HL-60 (cell line): ENCODE results near the gene PTPN3.

Source experiments
- DNase-seq, 2 experiments: peaks; one replicate each; pipeline ENCODE4 v3.0.0-alpha.2; 2010 to 2020; ENCODE audit warnings: low read depth in 1 of 2, low spot score in 1 of 2
- H3K27ac ChIP-seq: fragments of 250-450 bp; sonication (Bioruptor Pico); replicated peaks from 2 replicates; pipeline ENCODE4 v1.5.1; 2020; ENCODE audit warnings: mild to moderate bottlenecking, moderate library complexity
- H3K27me3 ChIP-seq: fragments of 250-450 bp; sonication (Bioruptor Pico); 2 replicates; pipeline ENCODE4 v1.5.1; 2021; ENCODE audit warnings: mild to moderate bottlenecking, moderate library complexity; ENCODE audit not compliant: insufficient read depth, poor library complexity, severe bottlenecking
- H3K4me3 ChIP-seq: replicated peaks from 2 replicates; pipeline ENCODE4 v1.5.1; 2011; ENCODE audit warnings: mild to moderate bottlenecking, control low read depth, low read length; ENCODE audit not compliant: insufficient read depth
- CTCF ChIP-seq: IDR thresholded peaks from one replicate; pipeline ENCODE4 v1.5.1; 2011; ENCODE audit warnings: low read length, control low read depth, inconsistent platforms; ENCODE audit not compliant: insufficient read depth
- GABPA ChIP-seq: IDR thresholded peaks from 2 replicates; pipeline ENCODE4 v1.6.1; 2012; ENCODE audit warnings: low read depth
- POLR2AphosphoS5 ChIP-seq: IDR thresholded peaks from 2 replicates; pipeline ENCODE4 v1.6.1; 2012; ENCODE audit warnings: low read depth
- REST ChIP-seq: IDR thresholded peaks from 2 replicates; pipeline ENCODE4 v1.6.1; 2012; ENCODE audit warnings: low read depth; ENCODE audit not compliant: insufficient replicate concordance
- SPI1 ChIP-seq: IDR thresholded peaks from 2 replicates; pipeline ENCODE4 v1.6.1; 2012; ENCODE audit warnings: low read depth, mild to moderate bottlenecking, borderline replicate concordance

Gene PTPN3

GRCh38 chr9:109474170-109474569, 23.9 kb downstream of the PTPN3 start:
- peaks cover 5% of the 10 kb centered on the region for H3K27me3 ChIP-seq
- no peak overlapping the region for H3K27ac ChIP-seq
- TF ChIP-seq POLR2AphosphoS5 (no peak), SPI1 (no peak), REST (no peak), CTCF (no peak), GABPA (no peak)
- H3K4me3 ChIP-seq = no peak overlapping the region
- no peak for DNase-seq

DNA sequence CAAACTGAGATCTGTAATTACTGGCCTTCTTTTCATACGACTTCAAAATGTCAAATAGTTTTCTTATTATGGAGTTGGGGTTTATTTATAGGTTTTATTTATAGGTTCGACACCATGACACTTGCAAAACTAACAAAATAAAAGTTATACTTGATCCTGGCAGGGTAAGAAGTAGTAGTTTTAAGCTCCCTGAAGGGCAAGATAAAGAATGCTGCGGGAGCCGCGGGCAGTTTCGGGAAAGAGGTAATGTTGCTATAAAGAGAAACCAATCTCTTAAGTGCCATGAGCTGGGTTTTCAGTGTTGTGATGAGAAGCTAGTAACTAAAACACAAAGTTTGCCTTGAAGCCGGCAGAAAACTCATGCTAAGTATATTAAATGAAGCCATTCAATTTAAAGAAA, 24.8 kb downstream of the PTPN3 start:
- TF ChIP-seq REST = no peak
- TF ChIP-seq POLR2AphosphoS5 = no peak
- no peak for TF ChIP-seq GABPA
- TF ChIP-seq SPI1 = no peak
- no peak for TF ChIP-seq CTCF
- no peak for DNase-seq
- peaks cover 5% of the 10 kb centered on the region for H3K27me3 ChIP-seq
- H3K4me3 ChIP-seq = no peak overlapping the region
- no peak overlapping the region for H3K27ac ChIP-seq

DNA sequence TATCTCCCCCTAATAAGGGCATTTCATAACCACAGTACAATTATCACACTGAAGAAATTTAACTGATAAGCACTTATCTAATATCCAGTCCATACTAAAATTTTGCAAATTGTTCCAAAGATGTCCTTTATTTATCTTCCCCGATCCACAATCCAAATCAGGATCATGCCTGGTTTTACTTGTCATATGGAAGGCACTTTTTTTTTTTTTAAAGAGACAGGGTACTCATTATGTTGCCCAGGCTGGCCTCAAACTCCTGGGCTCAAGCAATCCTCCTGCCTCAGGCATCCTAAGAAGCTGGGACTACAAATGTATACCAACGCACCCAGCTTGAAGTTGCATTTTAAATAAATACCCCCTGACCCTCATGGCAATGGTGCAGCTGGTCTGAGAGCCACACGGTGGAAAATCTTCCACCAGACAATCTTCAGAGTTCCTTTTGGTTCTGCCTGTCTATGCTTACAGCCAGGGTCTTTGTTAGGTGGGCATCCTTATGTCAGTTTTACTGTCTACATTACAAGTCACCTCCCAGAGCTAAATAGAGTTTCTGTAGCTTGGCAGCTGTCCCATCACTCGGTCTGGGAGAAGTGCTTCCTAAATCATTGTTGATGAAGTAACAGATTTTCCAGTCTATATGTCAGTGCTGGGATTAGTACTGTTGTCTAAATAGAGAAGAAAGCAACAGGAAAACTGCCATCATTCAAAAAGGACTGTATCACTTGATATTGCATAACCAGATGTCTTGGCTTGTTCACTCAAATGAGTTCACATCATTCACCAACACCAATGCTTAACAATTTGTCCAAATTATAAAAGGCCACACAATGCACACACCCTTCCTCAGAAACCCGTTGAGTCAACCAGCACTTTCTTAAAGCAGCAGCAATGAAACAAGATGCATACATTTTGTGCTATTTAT, 26.4 kb downstream of the PTPN3 start:
- DNase-seq = no peak
- Histone ChIP-seq H3K4me3 (no peak overlapping the region), H3K27ac (no peak overlapping the region), H3K27me3 (peaks cover 5% of the 10 kb centered on the region)
- no peak for TF ChIP-seq GABPA
- no peak for TF ChIP-seq CTCF
- TF ChIP-seq SPI1 = no peak
- TF ChIP-seq REST = no peak
- TF ChIP-seq POLR2AphosphoS5 = no peak
